H1 (cell line): ENCODE measurements around the gene ACTA2. TPM values are rescaled to one million over a fixed set of nuclear protein-coding genes. Genes with fewer than 3 reads are reported as not detected.

Experiments
- CTCF ChIA-PET: fragments of 300-600 bp; sonication (Branson Sonifier 250); formaldehyde crosslinking; loops from one replicate; lab custom pipeline; 2021; ENCODE audit not compliant: partially characterized antibody; lab: Charles Lee
- POLR2A ChIA-PET: fragments of 300-600 bp; sonication (Branson Sonifier 250); formaldehyde crosslinking; loops from one replicate; lab custom pipeline; 2021; ENCODE audit warnings: inconsistent platforms; ENCODE audit not compliant: partially characterized antibody; lab: Charles Lee
- DNase-seq, 2 experiments: peaks; one replicate each; pipeline versions ENCODE4 v3.0.0 to v3.0.0-alpha.2; 2010 to 2022; ENCODE audit warnings: low spot score in 2 of 2, low read depth in 1 of 2, mixed read lengths in 1 of 2
- FAIRE-seq: peaks from 2 replicates; lab custom pipeline; 2011; peaks lifted over from hg19 to GRCh38; lab: Jason Lieb, UNC
- H2AFZ ChIP-seq: 2 replicates; pipeline ENCODE4 v1.8.1; 2012; ENCODE audit warnings: low read length, inconsistent platforms
- H2AK5ac ChIP-seq: 2 replicates; pipeline ENCODE4 v1.6.1; 2013; ENCODE audit warnings: low read depth, low read length
- H2BK120ac ChIP-seq: replicated peaks from 2 replicates; pipeline ENCODE3; 2013; ENCODE audit warnings: low read depth, low read length, inconsistent platforms
- H2BK12ac ChIP-seq: 2 replicates; pipeline ENCODE4 v1.6.1; 2013; ENCODE audit warnings: low read depth, low read length
- H2BK15ac ChIP-seq: 2 replicates; pipeline ENCODE4 v1.6.1; 2013; ENCODE audit warnings: low read length
- H2BK20ac ChIP-seq: 2 replicates; pipeline ENCODE4 v1.6.1; 2013; ENCODE audit warnings: low read length
- H2BK5ac ChIP-seq: 2 replicates; pipeline ENCODE4 v1.6.1; 2013; ENCODE audit warnings: low read depth, low read length
- H3K14ac ChIP-seq: 2 replicates; pipeline ENCODE4 v1.6.1; 2013; ENCODE audit warnings: inconsistent platforms; ENCODE audit not compliant: insufficient read length
- H3K18ac ChIP-seq: 2 replicates; pipeline ENCODE4 v1.6.1; 2013; ENCODE audit warnings: low read length; ENCODE audit errors: extremely low read depth
- H3K23ac ChIP-seq: 2 replicates; pipeline ENCODE4 v1.6.1; 2013; ENCODE audit warnings: inconsistent platforms; ENCODE audit not compliant: insufficient read length
- H3K23me2 ChIP-seq: 2 replicates; pipeline ENCODE4 v1.6.1; 2013; ENCODE audit warnings: low read depth, low read length
- H3K27ac ChIP-seq: 2 replicates; pipeline ENCODE4 v1.6.1; 2011; ENCODE audit warnings: low read depth, low read length, inconsistent platforms
- H3K27me3 ChIP-seq, 4 experiments: replicated peaks in 1 of 4; 1 replicate in 1 of 4; 2 replicates in 3 of 4; pipeline versions ENCODE4 v1.6.1 to v1.8.1; 2011 to 2013; ENCODE audit warnings: low read length in 3 of 4, mild to moderate bottlenecking in 3 of 4, inconsistent platforms in 2 of 4, mixed read lengths in 2 of 4, moderate library complexity in 1 of 4; ENCODE audit not compliant: control insufficient read depth in 3 of 4, insufficient read depth in 3 of 4; ENCODE audit errors: extremely low read depth in 1 of 4
- H3K36me3 ChIP-seq, 4 experiments: 2 replicates each; pipeline versions ENCODE4 v1.6.1 to v1.8.1; 2011 to 2013; ENCODE audit warnings: mild to moderate bottlenecking in 4 of 4, low read length in 3 of 4, moderate library complexity in 2 of 4, control low read depth in 1 of 4, inconsistent platforms in 1 of 4; ENCODE audit not compliant: insufficient read depth in 4 of 4, control insufficient read depth in 2 of 4
- H3K4ac ChIP-seq: replicated peaks from 2 replicates; pipeline ENCODE3; 2013; ENCODE audit warnings: low read length, low read depth, mixed read lengths, inconsistent platforms; ENCODE audit not compliant: insufficient read length
- H3K4me1 ChIP-seq, 4 experiments: replicated peaks in 1 of 4; 1 replicate in 1 of 4; 2 replicates in 3 of 4; pipeline versions ENCODE4 v1.6.1 to v1.8.1; 2011 to 2013; ENCODE audit warnings: low read length in 3 of 4, inconsistent platforms in 2 of 4, mixed read lengths in 1 of 4; ENCODE audit not compliant: insufficient read depth in 4 of 4, control insufficient read depth in 3 of 4
- H3K4me2 ChIP-seq, 2 experiments: 2 replicates each; pipeline versions ENCODE4 v1.6.1 to v1.8.1; 2011 to 2013; ENCODE audit warnings: low read depth in 2 of 2, low read length in 2 of 2, control low read depth in 1 of 2, inconsistent platforms in 1 of 2, mild to moderate bottlenecking in 1 of 2; ENCODE audit not compliant: insufficient read depth in 1 of 2
- H3K4me3 ChIP-seq, 4 experiments: fragments of 200-600, 300-600 bp in 1 of 4; sonication (generic), shearing (Covaris generic), sonication (Bioruptor Twin) in 1 of 4; 2 replicates each; pipeline versions ENCODE4 v1.5.1 to v1.8.1; 2011 to 2016; ENCODE audit warnings: low read length in 4 of 4, low read depth in 3 of 4, control low read depth in 2 of 4, inconsistent platforms in 2 of 4, mild to moderate bottlenecking in 2 of 4, mixed read lengths in 1 of 4, moderate library complexity in 1 of 4; ENCODE audit not compliant: insufficient read depth in 2 of 4; ENCODE audit errors: extremely low read depth in 1 of 4
- H3K56ac ChIP-seq: replicated peaks from 2 replicates; pipeline ENCODE3; 2013; ENCODE audit warnings: low read depth, mild to moderate bottlenecking, mixed read lengths, low read length, inconsistent platforms; ENCODE audit not compliant: insufficient read length
- H3K79me1 ChIP-seq: 2 replicates; pipeline ENCODE4 v1.6.1; 2013; ENCODE audit warnings: low read depth, low read length, control low read depth
- H3K79me2 ChIP-seq, 2 experiments: 2 replicates each; pipeline versions ENCODE4 v1.6.1 to v1.8.1; 2012 to 2013; ENCODE audit warnings: low read length in 2 of 2, mild to moderate bottlenecking in 2 of 2, inconsistent platforms in 1 of 2; ENCODE audit not compliant: insufficient read depth in 2 of 2, control insufficient read depth in 1 of 2
- H3K9ac ChIP-seq, 4 experiments: replicated peaks in 1 of 4; 1 replicate in 1 of 4; 2 replicates in 3 of 4; pipeline versions ENCODE4 v1.6.1 to v1.8.1; 2011 to 2013; ENCODE audit warnings: low read depth in 3 of 4, low read length in 3 of 4, control low read depth in 2 of 4, mild to moderate bottlenecking in 2 of 4, moderate library complexity in 2 of 4, inconsistent platforms in 1 of 4; ENCODE audit errors: extremely low read depth in 1 of 4
- H3K9me3 ChIP-seq, 2 experiments: 2 replicates each; pipeline versions ENCODE4 v1.6.1 to v1.8.1; 2012 to 2013; ENCODE audit warnings: mild to moderate bottlenecking in 2 of 2, moderate library complexity in 2 of 2, control low read depth in 1 of 2, inconsistent platforms in 1 of 2, low read depth in 1 of 2, low read length in 1 of 2, mixed read lengths in 1 of 2; ENCODE audit not compliant: insufficient read depth in 2 of 2
- H4K20me1 ChIP-seq, 2 experiments: replicated peaks in 1 of 2; 2 replicates each; pipeline versions ENCODE3 to v1.8.1; 2011 to 2013; ENCODE audit warnings: inconsistent platforms in 2 of 2, low read length in 2 of 2, mild to moderate bottlenecking in 1 of 2; ENCODE audit not compliant: insufficient read depth in 2 of 2, control insufficient read depth in 1 of 2
- H4K5ac ChIP-seq: 2 replicates; pipeline ENCODE4 v1.6.1; 2013; ENCODE audit warnings: low read length, low read depth, mixed read lengths, inconsistent platforms; ENCODE audit not compliant: insufficient read length
- H4K8ac ChIP-seq: 2 replicates; pipeline ENCODE4 v1.8.0; 2013; ENCODE audit warnings: mild to moderate bottlenecking, moderate library complexity, low read length, inconsistent platforms; ENCODE audit not compliant: insufficient read depth; ENCODE audit errors: extremely low read depth
- H4K91ac ChIP-seq: replicated peaks from 2 replicates; pipeline ENCODE3; 2013; ENCODE audit warnings: low read length, mixed read lengths, inconsistent platforms; ENCODE audit not compliant: insufficient read length
- ATF3 ChIP-seq: IDR thresholded peaks from 2 replicates; pipeline ENCODE4 v1.6.1; 2011; ENCODE audit warnings: low read depth, mild to moderate bottlenecking, low read length; ENCODE audit not compliant: insufficient read depth
- RBBP5 ChIP-seq: IDR thresholded peaks from 2 replicates; pipeline ENCODE4 v1.7.1; 2012; ENCODE audit warnings: low read depth, mild to moderate bottlenecking, inconsistent platforms, low read length, moderate library complexity, borderline replicate concordance
- RFX5 ChIP-seq: IDR thresholded peaks from 2 replicates; pipeline ENCODE4 v1.6.1; 2011; ENCODE audit warnings: low read depth, low read length, improper control_type of control experiment, borderline replicate concordance
- WGBS, 2 experiments: shearing (Covaris generic) in 1 of 2; methylation state at CpG; one replicate each; pipeline versions ENCODE4 v1.1.6 to v1.1.7; 2013 to 2015; ENCODE audit warnings: low lambda C conversion rate in 2 of 2, mixed read lengths in 2 of 2, inconsistent platforms in 1 of 2, low coverage in 1 of 2, missing lambda C conversion rate in 1 of 2; ENCODE audit not compliant: insufficient replicate concordance in 2 of 2, insufficient coverage in 1 of 2, insufficient read length in 1 of 2; ENCODE audit errors: extremely low coverage in 1 of 2, missing lambda C conversion rate in 1 of 2; 5-methylcytosine and 5-hydroxymethylcytosine counted together
- polyA plus RNA-seq, 7 experiments: library from polyadenylated mRNA; depleted of rRNA in 3 of 7; stranded (reverse) in 5 of 7; unstranded in 2 of 7; fragments of >200 nt in 5 of 7; fragments of 200-250 nt in 2 of 7; gene quantifications; 1 replicate in 5 of 7; 2 replicates in 1 of 7; 4 replicates in 1 of 7; pipeline versions ENCODE4 v1.2.1 to v1.2.3, GENCODE V29; 2011 to 2013; ENCODE audit warnings: missing spikeins in 2 of 7, mixed read lengths in 2 of 7
- total RNA-seq: library from RNA; stranded (reverse); fragmentation: NEBNext Ultra II Directional; extraction: Animal tissue kit (Norgen Biotek cat#: 25700); gene quantifications from 2 replicates; pipeline ENCODE4 v1.2.1, GENCODE V29; 2021

Gene ACTA2
- total and polyA plus RNA-seq, 2 of the 8 experiments (the other 6 are each of a cell fraction or from before 2014, with no cell fraction given) = 3.5 to 8.9 TPM

- Histone ChIP-seq H3K4me2 (no peak overlapping the region), H2BK20ac (no peak overlapping the region), H3K9me3 (no peaks in the 10 kb centered on the region), H3K23me2 (no peaks in the 10 kb centered on the region), H3K79me2 (no peaks in the 10 kb centered on the region), H3K27ac (no peak overlapping the region), H3K14ac (no peak overlapping the region), H2BK15ac (no peak overlapping the region), H3K36me3 (no peaks in the 10 kb centered on the region), H3K4me1 (peaks cover 0 to 4% (median 0%) of the 10 kb centered on the region in 4 experiments; a peak in 1 of 7 replicates), H4K20me1 (no peaks in the 10 kb centered on the region), H3K4me3 (no peak overlapping the region), H3K79me1 (no peaks in the 10 kb centered on the region), H2AFZ (no peak overlapping the region), H3K27me3 (no peaks in the 10 kb centered on the region), H4K5ac (no peak overlapping the region), H3K18ac (no peak overlapping the region), H4K91ac (no peak overlapping the region)
- no peak for DNase-seq
- CTCF ChIA-PET = interaction anchor here (2.9 kb wide), 1 partner anchor 51 kb away, joined by 12 read pairs; no protein-coding TSS in a partner anchor
- TF ChIP-seq RFX5 (no peak), RBBP5 (no peak), ATF3 (no peak)
- TF ChIP-seq, all 59 proteins: peak for 0
- Histone ChIP-seq H2AK5ac (no peak overlapping the region), H3K23ac (no peak overlapping the region), H2BK12ac (no peak overlapping the region), H2BK5ac (no peak overlapping the region), H3K56ac (no peak overlapping the region), H3K9ac (no peak overlapping the region), H2BK120ac (no peak overlapping the region), H3K4ac (no peak overlapping the region), H4K8ac (no peak overlapping the region)
- POLR2A ChIA-PET = interaction anchor here (0.6 kb wide), 1 partner anchor 38 kb away, joined by 3 read pairs; no protein-coding TSS in a partner anchor
- 100% methylated on average over 1 of the region's 1 CpG; no CpG with 5 or more reads in 1 of the 2 experiments for WGBS, 2 experiments
- no peak for FAIRE-seq
Measured at GRCh38 chr10:88983939-88984338, 31.4 kb upstream of the ACTA2 start.
